Measurements from ENCODE around the gene EGFR.

Gene EGFR

DNA sequence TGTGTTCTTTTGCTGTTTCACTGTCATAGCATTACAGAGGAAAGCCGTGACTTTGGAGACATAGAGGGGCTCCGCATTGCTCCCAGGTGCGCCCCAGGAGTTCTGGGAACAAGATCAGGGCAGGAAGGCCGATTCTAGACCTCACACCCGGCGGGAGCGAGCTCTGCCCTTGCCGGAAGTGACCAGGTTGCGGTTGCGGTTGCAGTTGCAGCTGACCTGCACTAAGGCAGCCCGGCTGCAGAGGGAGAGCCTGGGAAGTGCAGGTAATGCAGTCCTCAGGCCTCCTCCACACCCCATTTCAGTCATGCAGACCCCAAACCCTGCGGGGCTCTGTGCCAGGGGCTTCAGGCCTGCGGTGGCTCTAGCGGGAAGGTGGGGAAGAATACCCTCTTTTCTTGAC is 216.3 kb downstream of the EGFR start:
- no peak for DNase-seq

DNA sequence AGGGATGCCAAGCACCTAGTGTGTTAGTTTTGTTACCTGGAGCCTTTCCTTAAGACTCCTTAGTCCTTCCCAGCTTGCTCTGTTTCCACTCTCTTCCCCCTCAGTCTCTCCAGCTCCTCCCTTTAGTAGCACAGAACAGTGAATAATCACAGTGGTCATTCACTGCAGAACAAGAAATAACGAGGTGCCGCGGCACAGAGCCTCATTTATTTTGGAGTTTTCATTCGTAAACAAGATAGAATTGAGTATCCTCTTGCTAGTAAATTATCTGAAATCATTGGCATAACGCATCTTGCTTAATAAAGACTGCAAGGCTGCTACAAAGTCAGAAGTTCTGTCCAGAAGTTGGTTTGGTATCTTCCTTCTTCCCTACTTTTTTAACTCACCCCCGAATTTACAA is 217.0 kb downstream of the EGFR start:
- DNase-seq = no peak

- DNase-seq = no peak
Measured at GRCh38 chr7:55236476-55236875, 217.7 kb downstream of the EGFR start.

DNA sequence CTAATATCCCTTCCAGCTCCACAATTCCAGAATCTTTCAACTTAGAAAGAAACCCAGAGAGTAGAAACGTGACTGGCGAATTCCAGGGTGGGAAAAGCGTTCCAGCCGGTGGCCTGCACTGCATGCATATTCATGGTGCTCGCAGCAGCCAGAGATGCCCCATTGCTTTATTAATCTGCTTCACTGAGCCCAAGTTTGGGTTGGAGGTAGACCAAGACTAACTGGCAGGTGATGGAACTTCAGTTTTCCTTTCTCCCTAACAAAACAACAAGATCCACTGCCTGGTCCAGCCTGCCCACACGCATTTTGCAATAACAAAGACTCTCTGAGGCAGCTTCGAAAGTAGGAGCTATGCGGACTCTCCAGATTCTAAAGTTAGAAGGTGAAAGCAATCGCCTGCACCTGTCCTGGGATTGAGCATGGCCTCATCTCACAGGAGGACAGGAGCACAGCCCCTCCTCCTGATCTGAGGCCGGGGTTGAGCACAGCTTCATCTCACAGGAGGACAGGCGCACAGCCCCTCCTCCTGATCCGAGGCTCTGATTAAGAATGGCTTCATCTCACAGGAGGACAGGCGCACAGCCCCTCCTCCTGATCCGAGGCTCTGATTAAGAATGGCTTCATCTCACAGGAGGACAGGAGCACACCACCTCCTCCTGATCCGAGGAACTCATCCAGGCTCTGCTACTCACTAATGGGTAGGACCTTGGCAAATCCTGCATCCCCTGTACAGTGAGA is 218.5 kb downstream of the EGFR start:
- DNase-seq = no peak

DNA sequence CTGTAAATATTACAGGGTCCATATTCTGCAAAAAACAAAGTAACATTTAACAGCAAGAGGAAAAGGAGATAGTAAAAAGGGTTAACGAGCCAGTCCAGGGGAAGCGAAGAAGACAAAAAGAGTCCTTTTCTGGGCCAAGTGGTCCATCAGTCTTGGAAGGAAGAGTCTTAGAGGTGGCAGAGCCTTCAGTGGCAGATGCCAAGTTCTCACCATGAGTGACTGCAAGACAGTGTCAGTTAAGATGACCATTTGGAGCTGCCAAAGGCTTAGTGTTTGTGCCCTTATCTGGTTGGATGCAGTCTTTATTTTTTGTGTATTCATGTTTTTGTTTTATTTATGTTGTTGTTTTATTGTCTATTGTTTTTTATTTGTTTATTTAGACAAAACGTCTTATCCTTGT is 220.6 kb downstream of the EGFR start:
- no peak for DNase-seq

GRCh38 chr7:55240418-55241142 is 221.8 kb downstream of the EGFR start:
- no peak for DNase-seq

GRCh38 chr7:55241958-55242357 is 223.1 kb downstream of the EGFR start:
- DNase-seq = no peak

DNA sequence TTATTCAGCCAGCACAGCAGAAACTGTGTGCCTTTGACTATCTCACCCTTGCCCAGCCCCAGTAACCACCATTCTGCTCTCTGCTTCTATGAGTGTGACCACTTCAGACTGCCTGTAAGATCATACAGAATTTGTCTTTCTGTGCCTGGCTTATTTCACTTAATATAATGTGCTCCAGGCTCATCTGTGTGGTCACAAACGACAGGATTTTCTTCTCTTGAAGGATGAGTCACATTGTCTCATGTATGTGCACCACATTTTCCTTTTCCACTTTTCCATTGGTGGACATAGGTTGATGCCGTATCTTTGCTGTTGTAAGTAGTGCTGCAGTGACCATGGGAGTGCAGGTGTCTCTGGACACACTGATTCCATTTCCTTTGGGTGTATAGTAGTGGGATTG is 223.8 kb downstream of the EGFR start:
- no peak for DNase-seq

DNA sequence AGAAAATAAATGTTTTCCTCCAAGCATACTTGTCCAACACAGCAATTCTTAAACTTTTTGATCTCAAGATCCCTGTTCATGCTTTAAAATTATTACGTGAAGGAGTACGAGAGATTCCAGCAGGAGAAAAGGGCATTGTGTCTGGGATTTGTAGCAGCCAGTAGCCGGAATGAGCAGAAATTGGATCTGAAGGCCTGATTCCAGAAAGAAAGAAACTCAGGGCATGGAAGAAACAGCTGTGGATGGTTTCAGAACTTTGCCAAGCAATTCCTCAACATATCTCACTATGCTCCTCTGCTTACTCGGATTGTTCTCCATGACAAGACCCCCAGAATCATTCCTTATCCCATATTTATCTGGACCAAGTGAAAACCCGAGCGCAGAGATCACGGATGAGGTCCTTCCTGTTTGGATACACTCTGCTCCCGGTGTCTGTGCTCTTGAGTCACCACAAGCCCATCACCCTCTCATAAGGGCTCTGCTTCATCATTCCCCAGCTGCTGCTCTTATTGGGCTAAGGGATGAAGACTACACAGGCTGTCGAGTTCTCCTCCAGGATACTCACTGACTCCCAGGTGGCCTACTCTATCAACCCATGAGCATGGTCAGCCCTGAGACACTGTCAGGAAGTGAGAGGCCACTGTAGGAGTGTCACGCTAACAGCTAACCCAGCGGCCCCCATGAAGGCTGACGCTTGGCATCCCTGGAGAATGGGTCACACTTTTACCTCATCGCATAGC is 225.4 kb downstream of the EGFR start:
- no peak for DNase-seq

DNA sequence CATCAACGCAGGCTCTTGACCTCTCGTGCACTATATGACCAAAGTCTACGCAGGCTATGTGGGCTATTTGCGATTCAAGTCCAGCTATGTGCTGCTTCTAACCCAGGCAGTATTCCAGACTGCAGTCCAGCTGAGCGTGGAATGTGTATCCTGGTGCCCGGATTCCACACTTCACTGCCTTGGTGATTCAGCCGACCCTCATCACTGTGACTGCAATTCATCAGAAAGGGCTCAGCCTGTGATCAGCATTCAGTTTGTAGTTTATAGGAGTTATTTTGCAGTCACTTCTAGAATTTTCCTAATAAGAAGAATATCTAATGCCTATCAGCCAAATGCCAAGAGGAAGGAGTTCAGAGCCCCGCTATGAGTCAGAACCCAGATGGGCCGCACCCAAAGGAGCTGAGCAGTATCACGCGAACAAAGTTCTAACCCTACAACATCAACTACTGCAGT is 226.5 kb downstream of the EGFR start:
- no peak for DNase-seq

DNA sequence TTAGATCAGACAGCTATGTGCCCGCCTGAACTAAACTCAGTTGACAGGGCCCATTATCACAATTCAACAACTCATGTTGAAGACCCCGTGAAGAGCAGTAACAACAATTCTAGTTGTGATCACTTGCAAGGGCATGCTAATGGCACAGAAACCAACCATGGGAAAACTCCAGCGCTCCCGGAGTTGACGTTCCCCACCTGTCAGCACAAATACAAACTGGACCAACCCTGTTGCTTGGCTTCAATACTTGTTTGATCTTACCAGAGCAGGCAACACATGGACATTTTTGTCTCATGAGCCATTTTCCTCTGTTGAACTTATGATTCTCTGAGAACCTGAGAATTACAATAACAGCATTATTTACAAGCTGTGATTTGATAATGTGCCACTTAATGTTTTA is 227.4 kb downstream of the EGFR start:
- DNase-seq = no peak

- no peak for DNase-seq
Measured at GRCh38 chr7:55247428-55247827, 228.6 kb downstream of the EGFR start.

DNA sequence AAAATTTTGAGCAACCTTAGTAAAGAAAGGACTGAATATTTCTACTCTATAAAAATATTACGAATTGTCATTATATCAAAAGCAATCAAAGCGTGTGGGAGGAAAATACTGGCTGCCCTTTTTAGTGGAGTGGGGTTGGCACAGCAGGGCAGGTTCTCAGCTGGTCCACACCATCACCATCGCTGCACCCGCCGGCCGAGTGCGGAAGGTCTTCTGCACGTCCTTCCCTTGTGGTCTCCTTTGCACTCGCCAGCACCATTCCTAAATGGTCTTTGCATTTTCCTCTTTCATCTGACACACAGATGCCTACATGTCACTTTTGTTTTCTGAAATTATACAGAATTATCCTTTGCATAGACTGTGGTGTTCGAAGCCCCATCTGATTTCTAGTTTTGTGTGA is 229.7 kb downstream of the EGFR start:
- DNase-seq = no peak

DNA sequence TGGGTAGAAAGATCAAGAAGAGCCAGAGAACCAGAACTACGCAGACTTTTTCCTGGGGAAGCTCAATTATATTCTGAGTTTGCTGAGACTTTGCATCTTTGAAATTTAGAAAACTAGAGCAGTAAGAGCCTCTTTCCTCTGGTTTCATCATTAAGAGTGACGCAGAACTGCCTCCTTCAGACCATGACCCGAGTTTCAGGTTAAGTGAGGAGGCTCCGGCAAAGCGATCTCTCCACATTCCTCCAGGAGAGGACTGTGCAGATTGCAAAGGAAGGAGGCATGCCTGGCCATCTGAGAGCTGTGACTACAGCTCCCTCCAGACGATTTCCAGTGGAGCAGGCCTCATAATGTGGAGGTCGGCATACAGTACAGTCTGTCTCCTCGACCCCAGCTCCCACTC is 230.5 kb downstream of the EGFR start:
- DNase-seq = no peak

- no peak for DNase-seq
Measured at GRCh38 chr7:55250313-55250712, 231.5 kb downstream of the EGFR start.

DNA sequence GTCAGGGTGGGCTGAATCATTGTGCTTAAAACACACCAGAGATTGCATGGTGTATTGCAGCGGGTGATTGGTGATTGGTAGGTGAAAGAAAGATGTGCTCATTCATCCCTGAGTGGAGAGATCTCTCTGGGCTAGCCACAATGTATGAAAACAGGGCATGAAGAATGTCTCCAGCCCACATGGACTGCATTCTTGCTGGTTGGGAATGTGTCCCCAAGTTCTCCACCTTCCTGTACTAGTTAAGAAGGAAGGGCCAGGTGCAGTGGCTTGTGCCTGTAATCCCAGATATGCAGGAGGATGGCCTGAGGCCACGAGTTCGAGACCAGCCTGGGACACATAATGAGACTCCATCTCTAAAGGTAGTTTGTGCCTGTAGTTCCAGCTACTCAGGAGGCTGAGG is 232.5 kb downstream of the EGFR start:
- DNase-seq = no peak

DNA sequence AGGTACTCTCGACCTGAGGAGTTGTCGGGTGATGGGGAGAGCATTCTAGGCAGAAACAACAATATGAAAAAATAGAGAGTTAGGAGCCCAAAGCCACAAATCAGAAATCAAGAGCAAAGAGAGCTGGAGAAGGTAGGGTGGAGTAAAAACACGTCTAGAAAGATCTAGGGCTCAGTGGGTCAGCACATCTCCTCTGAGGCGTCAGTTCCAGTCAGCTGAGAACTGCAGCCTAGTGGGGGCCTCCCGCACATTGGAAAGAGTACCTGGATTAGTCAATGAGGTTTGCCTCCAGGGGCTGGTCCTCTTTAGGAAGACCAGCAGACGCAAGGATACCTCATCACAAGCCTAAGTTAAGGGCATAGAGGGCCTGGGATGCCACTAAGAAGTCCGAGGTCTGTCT is 233.1 kb downstream of the EGFR start:
- DNase-seq = no peak

GRCh38 chr7:55252386-55252785 is 233.6 kb downstream of the EGFR start:
- no peak for DNase-seq

DNA sequence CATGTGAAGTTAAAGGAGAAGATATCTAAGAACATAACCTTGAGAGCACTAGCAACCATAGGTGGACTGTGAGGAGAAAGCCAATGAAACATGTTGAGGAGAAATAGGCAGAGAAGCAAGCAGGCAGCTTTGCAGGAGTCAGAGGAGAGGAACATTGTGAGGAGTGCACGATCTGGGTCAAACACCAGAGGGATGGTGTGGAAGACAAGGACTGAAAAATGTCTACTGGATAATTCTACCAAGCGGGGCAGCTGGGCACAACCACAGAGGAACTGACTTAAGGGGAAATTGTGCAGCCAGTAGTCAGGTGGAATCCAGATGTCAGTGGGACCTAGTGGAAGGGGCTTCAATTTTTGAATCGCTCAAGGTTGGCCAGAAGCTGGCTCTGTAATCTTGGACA is 234.4 kb downstream of the EGFR start:
- no peak for DNase-seq

GRCh38 chr7:55254242-55254595 is 235.4 kb downstream of the EGFR start:
- DNase-seq = no peak

- peak; percentile 43 to 70 for DNase-seq
Measured at GRCh38 chr7:55254596-55255495, 236.0 kb downstream of the EGFR start.

DNA sequence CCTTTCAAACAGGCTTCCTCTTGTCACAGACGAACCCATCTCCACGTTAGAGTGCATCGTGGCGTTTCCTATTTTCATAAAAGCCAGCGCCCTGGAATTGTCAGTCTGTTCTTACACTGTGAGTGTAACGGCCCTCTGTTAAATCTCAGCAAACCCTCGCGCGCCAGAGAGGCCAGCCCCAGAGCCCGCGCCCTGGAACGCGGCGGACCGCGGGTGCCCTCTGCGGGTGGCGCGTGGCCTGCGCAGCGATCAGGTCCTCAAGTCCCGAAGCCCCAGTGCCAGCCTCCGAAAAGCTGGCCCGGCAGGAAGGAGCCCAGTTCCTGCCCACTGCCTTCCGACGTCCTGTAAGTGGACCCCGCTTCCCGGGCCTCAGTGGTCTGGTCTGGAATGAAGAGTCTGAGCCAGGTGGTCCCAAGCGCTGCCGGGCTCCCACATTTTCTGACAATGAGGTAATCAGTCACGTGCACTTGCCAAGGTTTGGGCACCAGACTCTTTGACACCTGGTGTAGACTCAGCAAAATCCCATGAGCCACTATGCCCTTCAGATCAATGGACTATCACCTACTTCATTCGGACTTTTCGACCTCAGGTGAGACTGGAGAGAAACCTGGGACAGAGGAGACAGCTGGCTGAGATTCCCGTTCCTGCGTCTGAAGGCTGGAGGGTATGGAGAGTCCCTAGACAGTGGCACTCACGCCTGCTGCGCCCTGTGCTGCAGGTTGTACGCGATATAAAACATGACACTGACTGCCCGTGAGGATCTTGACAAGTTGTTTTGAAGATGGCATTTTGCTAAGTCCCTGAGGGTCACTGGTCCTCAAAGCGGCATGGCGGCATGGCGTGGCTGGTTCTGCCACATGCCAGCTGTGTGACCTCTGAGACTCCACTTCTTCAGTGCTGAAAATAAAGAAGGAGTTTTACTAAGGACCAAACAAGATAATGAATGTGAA is 237.0 kb downstream of the EGFR start:
- peak; percentile 56 to 69 for DNase-seq
